Suprapubic skin (tissue), 4 donors: ENCODE measurements around the gene KLHL26. TPM values are rescaled to one million over a fixed set of nuclear protein-coding genes. Genes with fewer than 3 reads are reported as not detected.
A peak's percentile ranks its signal among the peaks of the same experiment; 100 is the strongest.

Experiments
- DNase-seq, 2 donors: peaks; one replicate each; pipeline ENCODE4 v3.0.0-alpha.2; 2019; ENCODE audit warnings: low spot score in 2 of 2
- H3K27ac ChIP-seq: fragments of 200-600 bp; sonication (generic); one replicate; pipeline ENCODE4 v1.5.1; 2019
- H3K27me3 ChIP-seq: fragments of 200-600 bp; sonication (generic); one replicate; pipeline ENCODE4 v1.5.1; 2019
- H3K36me3 ChIP-seq: fragments of 200-600 bp; sonication (generic); one replicate; pipeline ENCODE4 v1.5.1; 2019
- H3K4me1 ChIP-seq: fragments of 200-600 bp; sonication (generic); one replicate; pipeline ENCODE4 v1.5.1; 2019
- H3K4me3 ChIP-seq: fragments of 200-600 bp; sonication (generic); one replicate; pipeline ENCODE4 v1.5.1; 2019; ENCODE audit warnings: mild to moderate bottlenecking
- H3K9me3 ChIP-seq: fragments of 200-600 bp; sonication (generic); one replicate; pipeline ENCODE4 v1.5.1; 2019
- EP300 ChIP-seq: sonication (generic); formaldehyde crosslinking; IDR thresholded peaks from one replicate; pipeline ENCODE4 v1.6.1; 2017; ENCODE audit warnings: antibody characterized with exemption
- POLR2A ChIP-seq, 2 donors: fragments of 450-650 bp; IDR thresholded peaks; one replicate each; pipeline ENCODE4 v1.6.1; 2017; ENCODE audit warnings: antibody characterized with exemption in 2 of 2, mild to moderate bottlenecking in 2 of 2, moderate library complexity in 2 of 2
- POLR2AphosphoS5 ChIP-seq, 3 donors: sonication (generic); formaldehyde crosslinking; IDR thresholded peaks; one replicate each; pipeline ENCODE4 v1.6.1; 2017; ENCODE audit warnings: antibody characterized with exemption in 3 of 3
- WGBS: methylation state at CpG from one replicate; pipeline ENCODE4 v1.1.5; 2018; 5-methylcytosine and 5-hydroxymethylcytosine counted together
- total RNA-seq, 4 donors: library from RNA; depleted of rRNA; stranded (reverse); fragments of >200 nt; gene quantifications; one replicate each; pipeline ENCODE4 v1.1.0, GENCODE V29; 2016
- TF ChIP-seq, protein P1 (sequence below), 2 donors: fragments of 200-600 bp in 1 of 2; fragments of 450-650 bp in 1 of 2; sonication (generic) in 1 of 2; IDR thresholded peaks; one replicate each; pipeline ENCODE4 v1.5.1; 2016 to 2019; ENCODE audit warnings: antibody characterized with exemption in 2 of 2, mild to moderate bottlenecking in 1 of 2, moderate library complexity in 1 of 2

The KLHL26 gene
- total RNA-seq, 4 donors from 2014 or later, result 6.9 to 26.5 (median 11.5) TPM

DNA sequence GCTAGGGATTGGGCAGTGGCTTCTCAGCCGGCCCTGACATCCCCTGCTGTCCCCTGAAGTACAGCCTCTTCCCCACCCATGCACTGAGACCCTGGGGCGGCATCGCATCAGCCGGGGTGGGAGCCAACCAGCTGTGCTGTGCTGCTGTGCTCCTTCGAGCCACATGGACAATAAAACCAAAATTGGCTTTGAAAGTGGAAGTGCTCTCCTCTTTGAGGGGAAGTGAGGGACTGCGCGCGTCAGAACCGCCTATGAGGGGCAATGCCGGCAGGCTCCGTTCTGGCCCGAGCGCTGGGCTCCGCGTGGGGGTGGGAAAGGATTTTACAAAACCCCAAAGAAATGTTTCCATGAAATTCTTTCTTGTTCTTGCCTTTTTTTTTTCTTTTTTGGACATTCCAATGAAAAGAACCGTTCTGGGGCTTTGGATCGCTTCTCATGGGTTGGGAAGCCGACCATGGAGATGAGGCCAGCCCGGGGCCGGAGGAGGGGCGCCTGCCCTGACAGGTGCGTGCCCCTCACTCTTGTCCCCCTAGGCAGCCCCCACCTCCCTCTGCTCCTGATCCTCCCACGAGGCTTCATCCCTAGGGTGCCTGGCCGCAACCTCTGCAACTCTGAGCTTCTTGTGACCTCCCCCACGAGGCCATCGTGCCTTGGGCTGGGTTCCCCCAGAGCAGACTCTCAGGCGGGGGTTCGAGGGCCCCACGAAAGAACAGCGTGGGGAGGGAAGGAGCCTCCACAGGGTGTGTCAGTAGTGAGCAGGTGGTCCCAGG, 22.6 kb downstream of the KLHL26 start:
- no peak for DNase-seq
- TF ChIP-seq EP300, result no peak
- peak in 1 of 2 donors; percentile 39 for TF ChIP-seq POLR2A (IDR thresholded peaks at IDR 0.05)
- peak in 1 of 3 donors; percentile 19 for TF ChIP-seq POLR2AphosphoS5 (IDR thresholded peaks at IDR 0.05)
- TF ChIP-seq, protein P1, sequence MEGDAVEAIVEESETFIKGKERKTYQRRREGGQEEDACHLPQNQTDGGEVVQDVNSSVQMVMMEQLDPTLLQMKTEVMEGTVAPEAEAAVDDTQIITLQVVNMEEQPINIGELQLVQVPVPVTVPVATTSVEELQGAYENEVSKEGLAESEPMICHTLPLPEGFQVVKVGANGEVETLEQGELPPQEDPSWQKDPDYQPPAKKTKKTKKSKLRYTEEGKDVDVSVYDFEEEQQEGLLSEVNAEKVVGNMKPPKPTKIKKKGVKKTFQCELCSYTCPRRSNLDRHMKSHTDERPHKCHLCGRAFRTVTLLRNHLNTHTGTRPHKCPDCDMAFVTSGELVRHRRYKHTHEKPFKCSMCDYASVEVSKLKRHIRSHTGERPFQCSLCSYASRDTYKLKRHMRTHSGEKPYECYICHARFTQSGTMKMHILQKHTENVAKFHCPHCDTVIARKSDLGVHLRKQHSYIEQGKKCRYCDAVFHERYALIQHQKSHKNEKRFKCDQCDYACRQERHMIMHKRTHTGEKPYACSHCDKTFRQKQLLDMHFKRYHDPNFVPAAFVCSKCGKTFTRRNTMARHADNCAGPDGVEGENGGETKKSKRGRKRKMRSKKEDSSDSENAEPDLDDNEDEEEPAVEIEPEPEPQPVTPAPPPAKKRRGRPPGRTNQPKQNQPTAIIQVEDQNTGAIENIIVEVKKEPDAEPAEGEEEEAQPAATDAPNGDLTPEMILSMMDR (IDR thresholded peaks at IDR 0.05), result no peak
- 47% methylated on average over 30 of the region's 30 CpGs for WGBS
- H3K27me3 ChIP-seq, result no peaks in the 10 kb centered on the region
- no peaks in the 10 kb centered on the region for H3K9me3 ChIP-seq
- H3K4me1 ChIP-seq, result peaks cover 39% of the 10 kb centered on the region
- no peaks in the 10 kb centered on the region for H3K36me3 ChIP-seq
- H3K27ac ChIP-seq, result peak overlapping the region; percentile 73
- H3K4me3 ChIP-seq, result peak overlapping the region; percentile 1

DNA sequence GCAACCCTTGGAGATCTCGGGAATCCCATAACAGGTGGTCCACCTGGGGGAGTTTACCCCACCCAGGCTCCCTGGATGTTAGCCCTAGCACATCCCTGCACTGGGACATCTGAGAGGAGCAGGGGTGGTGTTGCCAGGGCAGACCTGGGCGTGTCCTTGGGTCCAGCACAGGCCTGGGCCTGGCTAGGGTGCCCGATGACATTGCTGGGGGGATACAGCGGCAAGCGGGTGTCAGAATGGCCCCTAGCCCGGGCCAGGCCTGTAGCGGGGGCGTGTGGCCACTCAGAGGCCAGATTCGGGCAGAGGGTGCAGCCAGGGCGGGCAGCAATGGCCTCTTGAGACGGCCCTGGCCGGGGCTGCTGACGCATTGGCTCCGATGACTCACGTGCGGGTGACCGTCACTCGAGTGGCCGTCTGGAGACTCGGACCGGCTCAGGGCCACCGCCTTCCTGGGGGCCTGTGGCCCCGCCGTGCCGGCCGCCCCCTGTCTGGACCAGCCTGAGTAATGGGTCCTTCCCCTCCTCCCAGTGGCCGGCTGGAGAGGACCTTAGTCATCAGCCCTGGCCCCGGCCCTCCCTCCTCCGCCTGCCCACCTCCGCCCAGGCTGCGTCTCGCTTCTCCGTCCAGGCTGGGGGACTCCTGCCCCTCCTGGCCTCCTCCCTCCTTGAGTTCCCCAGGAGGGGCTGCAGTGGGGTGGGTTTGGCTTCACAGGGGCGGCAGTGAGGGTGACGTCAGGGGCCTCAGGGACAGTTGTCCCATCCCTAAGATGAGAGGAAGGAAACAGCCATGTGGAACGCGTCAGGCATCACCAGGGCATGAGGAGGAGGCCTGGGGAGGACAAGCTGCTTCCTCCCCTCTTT, 23.5 kb downstream of the KLHL26 start:
- DNase-seq, result no peak
- Histone ChIP-seq H3K27me3 (no peaks in the 10 kb centered on the region), H3K27ac (peak overlapping the region; percentile 73)

DNA sequence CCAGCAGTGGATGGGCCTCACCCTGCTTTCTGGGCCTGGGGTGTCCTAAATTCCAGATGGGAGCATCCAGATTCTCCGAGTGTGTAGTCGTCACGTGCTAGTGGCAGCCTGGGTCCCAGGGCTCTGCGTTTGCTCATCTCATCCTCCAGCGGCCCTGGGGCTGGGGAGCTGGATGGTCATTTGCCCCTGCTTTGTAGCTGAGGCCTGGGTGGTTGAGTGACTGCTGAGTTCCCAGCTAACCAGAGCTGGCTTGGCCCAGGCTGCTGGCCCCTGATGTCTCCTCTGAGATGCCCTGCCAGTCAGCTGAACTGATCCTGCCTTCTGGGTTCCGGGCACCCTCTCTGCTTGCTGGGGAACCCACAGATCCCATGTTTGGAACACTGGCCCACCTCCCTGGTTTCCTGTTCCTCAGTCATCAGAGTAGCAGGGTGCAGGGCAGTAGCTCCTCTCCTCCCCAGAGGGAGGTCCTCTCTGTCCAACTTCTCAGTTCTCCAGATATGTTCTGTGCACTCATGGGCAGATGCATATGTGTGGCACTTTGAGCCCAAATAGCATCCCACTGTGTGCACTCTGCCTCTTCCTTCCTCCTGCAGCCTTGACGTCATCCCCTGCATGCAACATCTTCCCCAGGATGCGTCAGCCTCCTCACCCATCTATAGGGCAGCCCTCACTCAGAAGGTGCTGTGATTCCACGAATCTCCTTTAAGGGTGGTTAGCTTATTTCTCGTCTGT, 24.3 kb downstream of the KLHL26 start:
- Histone ChIP-seq H3K4me3 (no peak overlapping the region), H3K36me3 (peaks cover 10% of the 10 kb centered on the region), H3K4me1 (peaks cover 39% of the 10 kb centered on the region), H3K27ac (peak overlapping the region; percentile 73), H3K9me3 (no peaks in the 10 kb centered on the region), H3K27me3 (no peaks in the 10 kb centered on the region)
- TF ChIP-seq, protein P1 (IDR thresholded peaks at IDR 0.05), result no peak
- TF ChIP-seq POLR2A (IDR thresholded peaks at IDR 0.05), result no peak
- no peak for TF ChIP-seq EP300
- no peak for TF ChIP-seq POLR2AphosphoS5 (IDR thresholded peaks at IDR 0.05)
- WGBS, result 93% methylated on average over 8 of the region's 10 CpGs
- DNase-seq, result no peak

More for the DNA sequence above, 23.5 kb downstream of the KLHL26 start:
- Histone ChIP-seq H3K9me3 (no peaks in the 10 kb centered on the region), H3K36me3 (peaks cover 2% of the 10 kb centered on the region), H3K4me3 (no peak overlapping the region), H3K4me1 (peaks cover 39% of the 10 kb centered on the region)
- TF ChIP-seq, protein P1 (IDR thresholded peaks at IDR 0.05), result no peak
- TF ChIP-seq POLR2AphosphoS5 (IDR thresholded peaks at IDR 0.05), result peak in 1 of 3 donors; percentile 29
- 73% methylated on average over 12 of the region's 37 CpGs for WGBS

DNA sequence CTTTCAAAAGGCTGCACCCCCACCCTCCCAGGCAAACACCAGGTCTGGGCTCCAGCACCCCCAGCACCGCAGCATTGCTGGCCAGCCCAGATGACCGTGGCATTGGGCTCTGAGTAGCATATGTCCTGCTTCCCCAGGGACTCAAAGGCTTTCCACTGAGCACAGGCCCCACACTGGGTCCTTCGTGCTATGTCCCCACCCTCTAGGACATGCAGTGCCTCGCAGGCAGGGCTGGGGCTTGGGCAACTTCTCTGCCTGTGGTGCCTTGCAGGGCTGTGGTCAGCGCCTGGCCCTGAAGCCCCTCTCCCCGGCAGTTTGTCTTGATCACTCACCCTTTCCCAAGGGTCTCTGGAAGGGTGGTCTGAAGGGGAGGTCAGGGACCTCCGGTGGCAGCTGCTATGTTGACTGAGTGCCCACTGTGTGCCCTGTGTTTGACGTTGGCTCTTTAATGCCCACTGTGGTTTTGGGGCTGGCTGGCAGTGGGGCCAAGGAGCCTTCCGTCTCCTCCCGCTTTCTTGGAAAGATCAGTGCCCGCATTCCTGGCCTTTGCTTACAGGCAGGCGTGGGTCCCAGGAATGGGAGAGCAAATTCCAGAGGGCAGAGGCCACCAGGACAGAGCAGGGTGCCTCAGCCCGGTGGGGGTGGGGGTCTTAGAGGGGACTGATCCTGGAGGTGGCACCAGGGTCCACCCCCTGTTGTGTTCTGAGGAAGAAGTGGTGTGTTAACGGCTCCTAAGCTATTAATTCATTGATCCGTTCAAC, 26.3 kb downstream of the KLHL26 start:
- no peak overlapping the region for H3K4me3 ChIP-seq
- peaks cover 28% of the 10 kb centered on the region for H3K4me1 ChIP-seq
- DNase-seq, result no peak
- TF ChIP-seq POLR2AphosphoS5 (IDR thresholded peaks at IDR 0.05) (no peak), EP300 (no peak), POLR2A (IDR thresholded peaks at IDR 0.05) (no peak)
- TF ChIP-seq, protein P1 (IDR thresholded peaks at IDR 0.05), result no peak
- no peak overlapping the region for H3K27ac ChIP-seq
- no peaks in the 10 kb centered on the region for H3K27me3 ChIP-seq
- H3K9me3 ChIP-seq, result no peaks in the 10 kb centered on the region
- H3K36me3 ChIP-seq, result peaks cover 19% of the 10 kb centered on the region
- 68% methylated on average over 8 of the region's 15 CpGs for WGBS
